H9 (cell line): ENCODE results near the gene CTPS2. TPM values are rescaled to one million over a fixed set of nuclear protein-coding genes. Genes with fewer than 3 reads are reported as not detected.

Experiments used
- DNase-seq: peaks from one replicate; pipeline ENCODE4 v3.0.0-alpha.2; 2017
- H2AFZ ChIP-seq: one replicate; pipeline ENCODE4 v1.6.1; 2013; ENCODE audit warnings: mild to moderate bottlenecking, low read length, control low read depth, moderate library complexity
- H2AK5ac ChIP-seq: 2 replicates; pipeline ENCODE4 v1.6.1; 2013; ENCODE audit warnings: low read length, control low read depth, mixed read lengths; ENCODE audit not compliant: insufficient read length
- H2BK120ac ChIP-seq: one replicate; pipeline ENCODE4 v1.6.1; 2013; ENCODE audit warnings: low read depth, mild to moderate bottlenecking, low read length, control low read depth, inconsistent platforms; ENCODE audit not compliant: poor library complexity, severe bottlenecking
- H2BK12ac ChIP-seq: 2 replicates; pipeline ENCODE4 v1.6.1; 2013; ENCODE audit warnings: low read length, control low read depth, mixed read lengths, low read depth; ENCODE audit not compliant: insufficient read length
- H2BK15ac ChIP-seq: 2 replicates; pipeline ENCODE4 v1.6.1; 2013; ENCODE audit warnings: low read depth, low read length, control low read depth
- H2BK20ac ChIP-seq: one replicate; pipeline ENCODE4 v1.6.1; 2013; ENCODE audit warnings: low read depth, mild to moderate bottlenecking, low read length, control low read depth, inconsistent platforms; ENCODE audit not compliant: poor library complexity, severe bottlenecking
- H2BK5ac ChIP-seq: 2 replicates; pipeline ENCODE4 v1.6.1; 2013; ENCODE audit warnings: low read length, control low read depth, mixed read lengths; ENCODE audit not compliant: insufficient read length
- H3K14ac ChIP-seq: 2 replicates; pipeline ENCODE4 v1.6.1; 2013; ENCODE audit warnings: low read length, control low read depth; ENCODE audit not compliant: insufficient read depth
- H3K18ac ChIP-seq: 2 replicates; pipeline ENCODE4 v1.6.1; 2013; ENCODE audit warnings: low read depth, mild to moderate bottlenecking, mixed read lengths, low read length, control low read depth; ENCODE audit not compliant: insufficient read length
- H3K23ac ChIP-seq: 2 replicates; pipeline ENCODE4 v1.6.1; 2013; ENCODE audit warnings: low read length, control low read depth, mixed read lengths, low read depth; ENCODE audit not compliant: insufficient read length
- H3K23me2 ChIP-seq: 2 replicates; pipeline ENCODE4 v1.6.1; 2013; ENCODE audit warnings: low read depth, mild to moderate bottlenecking, mixed read lengths, low read length, control low read depth; ENCODE audit not compliant: insufficient read length, poor library complexity, severe bottlenecking
- H3K27ac ChIP-seq: 2 replicates; pipeline ENCODE4 v1.5.1; 2013; ENCODE audit warnings: low read length, control low read depth, mixed read lengths, low read depth; ENCODE audit not compliant: insufficient read length
- H3K27me3 ChIP-seq: 2 replicates; pipeline ENCODE4 v1.6.1; 2013; ENCODE audit warnings: low read length, control low read depth, inconsistent platforms; ENCODE audit not compliant: insufficient read depth
- H3K4ac ChIP-seq: 2 replicates; pipeline ENCODE4 v1.6.1; 2013; ENCODE audit warnings: low read depth, mild to moderate bottlenecking, control low read depth, inconsistent platforms, low read length, moderate library complexity
- H3K4me1 ChIP-seq: 2 replicates; pipeline ENCODE4 v1.6.1; 2013; ENCODE audit warnings: low read length, control low read depth, inconsistent platforms; ENCODE audit not compliant: insufficient read depth
- H3K4me2 ChIP-seq: 2 replicates; pipeline ENCODE4 v1.6.1; 2013; ENCODE audit warnings: low read length, control low read depth, mixed read lengths; ENCODE audit not compliant: insufficient read length, insufficient read depth
- H3K56ac ChIP-seq: 2 replicates; pipeline ENCODE4 v1.6.1; 2013; ENCODE audit warnings: low read depth, mild to moderate bottlenecking, mixed read lengths, low read length, control low read depth; ENCODE audit not compliant: insufficient read length
- H3K79me1 ChIP-seq: 2 replicates; pipeline ENCODE4 v1.6.1; 2013; ENCODE audit warnings: low read depth, mild to moderate bottlenecking, moderate library complexity, low read length, control low read depth, inconsistent platforms; ENCODE audit not compliant: insufficient read depth, poor library complexity, severe bottlenecking
- H3K79me2 ChIP-seq: 2 replicates; pipeline ENCODE4 v1.6.1; 2013; ENCODE audit warnings: low read length, control low read depth, inconsistent platforms; ENCODE audit not compliant: insufficient read depth
- H3K9ac ChIP-seq: 2 replicates; pipeline ENCODE4 v1.6.1; 2013; ENCODE audit warnings: low read length, control low read depth, mixed read lengths; ENCODE audit not compliant: insufficient read length; ENCODE audit errors: extremely low read depth
- H3K9me3 ChIP-seq: one replicate; pipeline ENCODE4 v1.6.1; 2013; ENCODE audit warnings: low read depth, low read length, inconsistent platforms; ENCODE audit not compliant: control insufficient read depth
- H3T11ph ChIP-seq: one replicate; pipeline ENCODE4 v1.6.1; 2013; ENCODE audit warnings: mild to moderate bottlenecking, low read length, control low read depth, inconsistent platforms
- H4K20me1 ChIP-seq: one replicate; pipeline ENCODE4 v1.6.1; 2013; ENCODE audit not compliant: control insufficient read depth, insufficient read length, insufficient read depth
- H4K5ac ChIP-seq: 2 replicates; pipeline ENCODE4 v1.6.1; 2013; ENCODE audit warnings: low read depth, mild to moderate bottlenecking, mixed read lengths, low read length, control low read depth; ENCODE audit not compliant: insufficient read length
- H4K8ac ChIP-seq: replicated peaks from 2 replicates; pipeline ENCODE4 v1.6.1; 2013; ENCODE audit warnings: low read length, control low read depth, mixed read lengths, low read depth; ENCODE audit not compliant: insufficient read length
- H4K91ac ChIP-seq: 2 replicates; pipeline ENCODE4 v1.6.1; 2013; ENCODE audit warnings: low read depth, mild to moderate bottlenecking, moderate library complexity, mixed read lengths, low read length, control low read depth; ENCODE audit not compliant: insufficient read length
- H3K27ac Mint-ChIP-seq, 3 experiments: 2 replicates in 2 of 3; 3 replicates in 1 of 3; pipeline ENCODE4 v1.8.0; 2020 to 2021; ENCODE audit warnings: mixed read lengths in 3 of 3, mild to moderate bottlenecking in 1 of 3, moderate library complexity in 1 of 3
- H3K27me3 Mint-ChIP-seq: 2 replicates; pipeline ENCODE4 v1.8.0; 2021; ENCODE audit warnings: low read depth, mild to moderate bottlenecking, moderate library complexity, mixed read lengths
- H3K36me3 Mint-ChIP-seq, 3 experiments: 2 replicates in 2 of 3; 3 replicates in 1 of 3; pipeline ENCODE4 v1.8.0; 2020 to 2021; ENCODE audit warnings: low read depth in 3 of 3, mixed read lengths in 3 of 3; ENCODE audit not compliant: insufficient read depth in 1 of 3
- H3K4me1 Mint-ChIP-seq, 2 experiments: 2 replicates each; pipeline ENCODE4 v1.8.0; 2020; ENCODE audit warnings: mixed read lengths in 2 of 2
- H3K4me3 Mint-ChIP-seq, 2 experiments: 2 replicates in 1 of 2; 3 replicates in 1 of 2; pipeline ENCODE4 v1.8.0; 2020 to 2021; ENCODE audit warnings: mild to moderate bottlenecking in 2 of 2, mixed read lengths in 2 of 2, moderate library complexity in 1 of 2
- H3K9me3 Mint-ChIP-seq, 2 experiments: 2 replicates in 1 of 2; 3 replicates in 1 of 2; pipeline ENCODE4 v1.8.0; 2020; ENCODE audit warnings: mild to moderate bottlenecking in 2 of 2, mixed read lengths in 2 of 2, moderate library complexity in 1 of 2
- CTCF ChIP-seq: fragments of 200-600 bp; sonication (generic); conservative IDR thresholded peaks from 3 replicates; pipeline ENCODE4 v1.8.0; 2021; ENCODE audit warnings: antibody characterized with exemption, mild to moderate bottlenecking
- WGBS: extraction: QIAGEN DNeasy Blood & Tissue Kit; methylation state at CpG from one replicate; pipeline ENCODE4 v1.1.7; 2013; ENCODE audit warnings: missing lambda C conversion rate, low lambda C conversion rate, mixed read lengths; ENCODE audit not compliant: insufficient read length; ENCODE audit errors: extremely low coverage; 5-methylcytosine and 5-hydroxymethylcytosine counted together
- total RNA-seq: library from RNA; stranded (reverse); gene quantifications from 2 replicates; pipeline ENCODE4 v1.2.1, GENCODE V29; 2021

Gene CTPS2
- total RNA-seq, 1 experiment from 2014 or later: 69.7 TPM

DNA sequence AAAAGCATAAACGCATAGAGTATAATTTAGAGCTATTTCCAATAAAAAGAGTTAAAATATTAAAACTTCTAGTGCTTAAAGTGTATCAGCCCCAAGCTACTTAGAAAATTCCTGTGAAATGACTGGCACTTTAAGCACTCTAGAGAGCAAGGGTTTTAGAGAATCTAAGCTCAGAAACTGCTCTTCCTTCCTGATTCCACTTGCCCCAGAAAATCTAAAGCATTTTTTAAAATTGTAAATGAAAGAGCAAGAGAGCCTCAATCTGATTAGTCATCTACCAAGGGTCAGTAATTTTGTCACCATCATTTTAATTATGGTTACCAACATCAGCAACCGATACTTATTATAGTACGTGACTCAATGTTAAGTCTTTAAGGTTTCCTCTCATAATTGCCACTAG is 25.0 kb downstream of the CTPS2 start:
- Histone ChIP-seq H3K27ac (no peak overlapping the region), H3K14ac (no peak overlapping the region), H3K23me2 (no peaks in the 10 kb centered on the region), H3K9me3 (no peaks in the 10 kb centered on the region), H2BK120ac (no peak overlapping the region), H2BK20ac (no peak overlapping the region), H2BK5ac (no peak overlapping the region), H3K4me2 (no peak overlapping the region), H4K5ac (no peak overlapping the region), H3T11ph (no peak overlapping the region), H3K18ac (no peak overlapping the region), H2AFZ (no peak overlapping the region), H2AK5ac (no peak overlapping the region), H4K91ac (no peak overlapping the region), H3K4me1 (no peaks in the 10 kb centered on the region), H3K56ac (no peak overlapping the region), H3K9ac (no peak overlapping the region), H2BK15ac (no peak overlapping the region), H3K79me1 (peaks cover 2% of the 10 kb centered on the region), H3K23ac (no peak overlapping the region), H4K8ac (no peak overlapping the region), H3K27me3 (no peaks in the 10 kb centered on the region), H4K20me1 (no peaks in the 10 kb centered on the region), H3K4ac (no peak overlapping the region), H2BK12ac (no peak overlapping the region), H3K79me2 (no peaks in the 10 kb centered on the region)
- Mint-ChIP-seq H3K4me1 (peaks cover 3 to 6% of the 10 kb centered on the region in 2 experiments; a peak in 2 of 4 replicates), H3K9me3 (peaks cover 2 to 3% of the 10 kb centered on the region in 2 experiments; a peak in 1 of 5 replicates), H3K27me3 (no peaks in the 10 kb centered on the region), H3K27ac (peak overlapping the region in 1 of 3 experiments; percentile 70; a peak in 1 of 7 replicates), H3K36me3 (peaks cover 66 to 97% (median 93%) of the 10 kb centered on the region in 3 experiments), H3K4me3 (no peak overlapping the region)
- no peak for DNase-seq
- no peak for TF ChIP-seq CTCF
- no CpG with 5 or more reads among the region's 3 CpGs for WGBS
